PC-9 (cell line): Measurements from ENCODE around the gene GPLD1. TPM values are rescaled to one million over a fixed set of nuclear protein-coding genes. Genes with fewer than 3 reads are reported as not detected.
A peak's percentile ranks its signal among the peaks of the same experiment; 100 is the strongest.

ENCODE experiments used
- BruUV-seq: library from RNA; stranded (reverse); fragments of 400-500 nt; replicated peaks from 2 replicates; lab custom pipeline; 2021; lab: Mats Ljungman, UMichigan
- CTCF ChIA-PET: fragments of 300-600 bp; sonication (Branson Sonifier 250); formaldehyde crosslinking; loops from one replicate; lab custom pipeline; 2022; ENCODE audit warnings: antibody characterized with exemption; lab: Charles Lee
- POLR2A ChIA-PET: fragments of 300-600 bp; sonication (Branson Sonifier 250); formaldehyde crosslinking; loops from one replicate; lab custom pipeline; 2022; ENCODE audit warnings: antibody characterized with exemption; ENCODE audit not compliant: unreplicated experiment; lab: Charles Lee
- DNase-seq, 2 experiments: peaks; one replicate each; pipeline versions ENCODE4 v3.0.0 to v3.0.0-alpha.2; 2015 to 2022; ENCODE audit warnings: mixed read lengths in 1 of 2
- H2AFZ ChIP-seq: fragments of 200-600 bp; sonication (generic); 2 replicates; pipeline ENCODE4 v1.8.1; 2017; ENCODE audit warnings: antibody characterized with exemption
- H3F3A ChIP-seq: fragments of 200-600 bp; sonication (generic); 2 replicates; pipeline ENCODE4 v1.8.1; 2017; ENCODE audit warnings: antibody characterized with exemption, mild to moderate bottlenecking, low read depth; ENCODE audit not compliant: insufficient read depth
- H3K27ac ChIP-seq: fragments of 200-600 bp; sonication (generic); 2 replicates; pipeline ENCODE4 v1.6.1; 2016; ENCODE audit warnings: mixed run types
- H3K27me3 ChIP-seq: fragments of 200-600 bp; sonication (generic); 2 replicates; pipeline ENCODE4 v1.6.1; 2016; ENCODE audit warnings: low read depth, mixed run types; ENCODE audit not compliant: insufficient read depth
- H3K36me3 ChIP-seq: fragments of 200-600 bp; sonication (generic); 2 replicates; pipeline ENCODE4 v1.6.1; 2016; ENCODE audit warnings: low read depth, mixed run types
- H3K4me1 ChIP-seq: fragments of 200-600 bp; sonication (generic); replicated peaks from 2 replicates; pipeline ENCODE4 v1.6.1; 2016; ENCODE audit warnings: mixed run types; ENCODE audit not compliant: insufficient read depth
- H3K4me2 ChIP-seq: fragments of 200-600 bp; sonication (generic); 2 replicates; pipeline ENCODE4 v1.6.1; 2017; ENCODE audit warnings: mixed run types
- H3K4me3 ChIP-seq: fragments of 200-600 bp; sonication (generic); 2 replicates; pipeline ENCODE4 v1.6.1; 2016; ENCODE audit warnings: mixed run types
- H3K79me2 ChIP-seq: fragments of 200-600 bp; sonication (generic); 2 replicates; pipeline ENCODE4 v1.6.1; 2017; ENCODE audit warnings: low read depth, mixed run types
- H3K9me2 ChIP-seq: fragments of 200-600 bp; sonication (generic); 2 replicates; pipeline ENCODE4 v1.8.1; 2017; ENCODE audit warnings: mild to moderate bottlenecking; ENCODE audit not compliant: insufficient read depth
- H3K9me3 ChIP-seq: fragments of 200-600 bp; sonication (generic); 2 replicates; pipeline ENCODE4 v1.8.1; 2016; ENCODE audit warnings: low read depth; ENCODE audit not compliant: insufficient read depth
- H4K20me1 ChIP-seq: fragments of 200-600 bp; sonication (generic); 2 replicates; pipeline ENCODE4 v1.8.1; 2017; ENCODE audit not compliant: insufficient read depth
- CTCF ChIP-seq: fragments of 200-600 bp; sonication (generic); conservative IDR thresholded peaks from 2 replicates; pipeline ENCODE4 v1.6.1; 2017; ENCODE audit warnings: mixed run types, antibody characterized with exemption, mild to moderate bottlenecking, moderate library complexity
- EZH2 ChIP-seq: fragments of 200-600 bp; sonication (generic); IDR thresholded peaks from 2 replicates; pipeline ENCODE4 v1.8.0; 2017; ENCODE audit warnings: antibody characterized with exemption, low read depth
- intact Hi-C: fragments of 100-400 bp; cut with micrococcal nuclease; formaldehyde crosslinking; loops from one replicate; pipeline ENCODE4 v1.10.0; 2022; ENCODE audit not compliant: unreplicated experiment
- total RNA-seq: library from RNA; stranded (reverse); gene quantifications from 2 replicates; pipeline ENCODE4 v1.2.3, GENCODE V29; 2021

The GPLD1 gene
- total RNA-seq, 1 experiment from 2014 or later: 2.0 TPM

- Histone ChIP-seq H3K4me2 (no peak overlapping the region), H3K27me3 (no peaks in the 10 kb centered on the region), H3K79me2 (no peaks in the 10 kb centered on the region), H4K20me1 (no peaks in the 10 kb centered on the region), H3K27ac (no peak overlapping the region), H2AFZ (no peak overlapping the region), H3K4me1 (no peaks in the 10 kb centered on the region), H3K4me3 (no peak overlapping the region), H3K9me3 (no peaks in the 10 kb centered on the region), H3K9me2 (no peaks in the 10 kb centered on the region), H3K36me3 (no peaks in the 10 kb centered on the region), H3F3A (no peaks in the 10 kb centered on the region; the same call in 1 of the 2 replicates)
- ChIA-PET POLR2A (no interaction called here), CTCF (interaction anchor here (0.7 kb wide), 1 partner anchor 410 kb away, joined by 5 read pairs; no protein-coding TSS in a partner anchor)
- TF ChIP-seq EZH2 (no peak), CTCF (no peak)
- intact Hi-C loops: no loop called here
- peak; percentile 8 to 50 for DNase-seq
- no TSS peak for BruUV-seq
These were observed 48.3 kb downstream of the GPLD1 start for GRCh38 chr6:24440897-24441598.

GRCh38 chr6:24439858-24440539 is 49.4 kb downstream of the GPLD1 start:
- Histone ChIP-seq H3K4me2 (no peak overlapping the region), H3K9me2 (no peaks in the 10 kb centered on the region), H3K4me3 (no peak overlapping the region), H3K79me2 (no peaks in the 10 kb centered on the region), H3K36me3 (no peaks in the 10 kb centered on the region), H3K27me3 (no peaks in the 10 kb centered on the region), H4K20me1 (no peaks in the 10 kb centered on the region), H3K27ac (no peak overlapping the region), H3K4me1 (no peaks in the 10 kb centered on the region), H2AFZ (no peak overlapping the region), H3F3A (no peaks in the 10 kb centered on the region; the same call in 1 of the 2 replicates), H3K9me3 (no peaks in the 10 kb centered on the region)
- CTCF ChIA-PET: no interaction called here
- BruUV-seq: no TSS peak
- intact Hi-C loops: loop anchor here (10.0 kb wide), 2 partner anchors 145 to 635 kb away; no protein-coding TSS in a partner anchor
- POLR2A ChIA-PET: no interaction called here
- TF ChIP-seq EZH2 (no peak), CTCF (no peak)
- no peak for DNase-seq

GRCh38 chr6:24436979-24437378 is 52.4 kb downstream of the GPLD1 start:
- H4K20me1 ChIP-seq: no peaks in the 10 kb centered on the region
- CTCF ChIA-PET: no interaction called here
- no peaks in the 10 kb centered on the region; the same call in 1 of the 2 replicates for H3F3A ChIP-seq
- intact Hi-C loops: loop anchor here (10.0 kb wide), 2 partner anchors 148 to 638 kb away; no protein-coding TSS in a partner anchor
- H3K36me3 ChIP-seq: no peaks in the 10 kb centered on the region
- H2AFZ ChIP-seq: no peak overlapping the region
- no peak overlapping the region for H3K27ac ChIP-seq
- POLR2A ChIA-PET: no interaction called here
- no peaks in the 10 kb centered on the region for H3K9me2 ChIP-seq
- DNase-seq: no peak
- H3K27me3 ChIP-seq: no peaks in the 10 kb centered on the region
- no peaks in the 10 kb centered on the region for H3K9me3 ChIP-seq
- TF ChIP-seq EZH2 (no peak), CTCF (no peak)
- no peaks in the 10 kb centered on the region for H3K79me2 ChIP-seq
- H3K4me1 ChIP-seq: no peaks in the 10 kb centered on the region
- H3K4me2 ChIP-seq: no peak overlapping the region
- BruUV-seq: no TSS peak
- H3K4me3 ChIP-seq: no peak overlapping the region
